Adrenal gland (tissue), 12 donors: ENCODE measurements around the gene ZNF638. TPM values are rescaled to one million over a fixed set of nuclear protein-coding genes. Genes with fewer than 3 reads are reported as not detected.

Source experiments
- DNase-seq, 7 donors: peaks; one replicate each; pipeline ENCODE4 v3.0.0-alpha.2; 2019 to 2020
- H3K27ac ChIP-seq, 5 donors: fragments of 200-600 bp; sonication (generic) in 4 of 5; 1 replicate in 3 of 5; 2 replicates in 2 of 5; pipeline versions ENCODE4 v1.5.1 to v1.8.0; 2016 to 2020; ENCODE audit warnings: mild to moderate bottlenecking in 1 of 5
- H3K27me3 ChIP-seq: fragments of 200-600 bp; 2 replicates; pipeline ENCODE4 v1.8.0; 2021
- H3K36me3 ChIP-seq, 2 donors: fragments of 200-600 bp; replicated peaks in 1 of 2; 1 replicate in 1 of 2; 2 replicates in 1 of 2; pipeline versions ENCODE4 v1.5.1 to v1.8.0; 2018 to 2022
- H3K4me1 ChIP-seq, 2 donors: fragments of 200-600 bp; replicated peaks in 1 of 2; 1 replicate in 1 of 2; 2 replicates in 1 of 2; pipeline versions ENCODE4 v1.5.1 to v1.8.0; 2018 to 2021
- H3K4me3 ChIP-seq, 4 donors: fragments of 200-600 bp; sonication (generic) in 3 of 4; one replicate each; pipeline ENCODE4 v1.5.1; 2016 to 2018
- H3K9me3 ChIP-seq, 3 donors: fragments of 200-600 bp; sonication (generic) in 1 of 3; replicated peaks in 1 of 3; 1 replicate in 2 of 3; 2 replicates in 1 of 3; pipeline versions ENCODE4 v1.5.1 to v1.8.0; 2016 to 2021
- CTCF ChIP-seq, 6 experiments: fragments of 450-650 bp in 4 of 6; fragments of 200-600 bp in 2 of 6; sonication (generic) in 1 of 6; IDR thresholded peaks; 1 replicate in 5 of 6; 2 replicates in 1 of 6; pipeline versions ENCODE4 v1.5.1 to v1.8.0; 2016 to 2021; ENCODE audit warnings: antibody characterized with exemption in 6 of 6, mild to moderate bottlenecking in 2 of 6, moderate library complexity in 1 of 6
- POLR2A ChIP-seq, 2 donors: fragments of 450-650 bp; IDR thresholded peaks; one replicate each; pipeline ENCODE4 v1.6.1; 2017; ENCODE audit warnings: antibody characterized with exemption in 2 of 2, mild to moderate bottlenecking in 2 of 2, moderate library complexity in 1 of 2
- WGBS, 4 donors: extraction: QIAGEN DNeasy Blood & Tissue Kit in 2 of 4; methylation state at CpG; one replicate each; pipeline versions ENCODE4 v1.1.5 to v1.1.7; 2013 to 2017; 5-methylcytosine and 5-hydroxymethylcytosine counted together
- intact Hi-C, 2 donors: fragments of 100-400 bp; cut with DNase I; formaldehyde crosslinking; loops; one replicate each; pipeline versions ENCODE4 v1.14.1 to v1.15.0; 2022 to 2023
- polyA plus RNA-seq, 3 donors: library from polyadenylated mRNA; stranded (reverse); fragments of 200-250 nt in 2 of 3; fragments of 350-450 nt in 1 of 3; fragmentation: Illumina TruSeq in 1 of 3; extraction: RNeasy Lipid Tissue Mini Kit (QIAGEN cat#74804) in 1 of 3; gene quantifications; one replicate each; pipeline ENCODE4 v1.2.3, GENCODE V29; 2013 to 2014
- total RNA-seq, 9 donors: library from RNA; depleted of rRNA in 4 of 9; stranded (reverse); fragments of >200 nt in 4 of 9; fragments of 120-200 nt in 1 of 9; fragmentation: NEBNext Ultra II Directional in 1 of 9; extraction: Animal tissue kit (Norgen Biotek cat#: 25700) in 1 of 9; gene quantifications; one replicate each; pipeline versions ENCODE4 v1.1.0 to v1.2.4, GENCODE V29; 2013 to 2023
- donor health status: healthy with polysubstance abuse.
- donor health status: Bipolar disorder and iron deficiency.
- donor health status: DM: yes; HTN: yes; CAD: no.
- donor health status: DM: no; HTN: no; CAD: no.
- donor health status: DM: no; HTN: no; CAD: no.
- donor health status: DM: yes; HTN: yes; CAD: no.

Gene ZNF638
- total and polyA plus RNA-seq, 12 donors = 60.1 to 525 (median 139) TPM

- H3K36me3 ChIP-seq = peaks cover 0 to 43% of the 10 kb centered on the region in 2 donors
- H3K27ac ChIP-seq = no peak overlapping the region
- no peak overlapping the region for H3K4me3 ChIP-seq
- H3K4me1 ChIP-seq = peaks cover 0 to 4% of the 10 kb centered on the region in 2 donors
- H3K9me3 ChIP-seq = no peaks in the 10 kb centered on the region
- intact Hi-C loops = no loop called here
- 73 to 88% (median 78%) methylated on average over 4 of the region's 4 CpGs for whole genome bisulfite sequencing, 4 donors
- TF ChIP-seq CTCF (IDR thresholded peaks at IDR 0.05) = peak in 1 of 6 experiments; percentile 14
- no peak for TF ChIP-seq POLR2A (IDR thresholded peaks at IDR 0.05)
- no peaks in the 10 kb centered on the region for H3K27me3 ChIP-seq
- DNase-seq = no peak
Observed at GRCh38 chr2:71379086-71379485, 47.5 kb downstream of the ZNF638 start.

GRCh38 chr2:71380665-71381064 is 49.1 kb downstream of the ZNF638 start:
- TF ChIP-seq POLR2A (IDR thresholded peaks at IDR 0.05) = no peak
- no peak for TF ChIP-seq CTCF (IDR thresholded peaks at IDR 0.05)
- no peak for DNase-seq
- H3K36me3 ChIP-seq = peaks cover 0 to 46% of the 10 kb centered on the region in 2 donors
- H3K4me1 ChIP-seq = peaks cover 0 to 4% of the 10 kb centered on the region in 2 donors
- H3K9me3 ChIP-seq = no peaks in the 10 kb centered on the region
- intact Hi-C loops = no loop called here
- no peaks in the 10 kb centered on the region for H3K27me3 ChIP-seq
- 89 to 95% (median 92%) methylated on average over 3 of the region's 3 CpGs for WGBS, 4 donors
- no peak overlapping the region for H3K27ac ChIP-seq
- no peak overlapping the region for H3K4me3 ChIP-seq

GRCh38 chr2:71385012-71385411 is 53.4 kb downstream of the ZNF638 start:
- H3K4me1 ChIP-seq = no peaks in the 10 kb centered on the region
- 31 to 57% (median 37%) methylated on average over 1 of the region's 1 CpG for WGBS, 4 donors
- intact Hi-C loops = no loop called here
- no peak overlapping the region for H3K27ac ChIP-seq
- no peak for TF ChIP-seq POLR2A (IDR thresholded peaks at IDR 0.05)
- TF ChIP-seq CTCF (IDR thresholded peaks at IDR 0.05) = no peak
- no peaks in the 10 kb centered on the region for H3K27me3 ChIP-seq
- no peaks in the 10 kb centered on the region for H3K9me3 ChIP-seq
- H3K36me3 ChIP-seq = peaks cover 0 to 63% of the 10 kb centered on the region in 2 donors
- DNase-seq = no peak
- H3K4me3 ChIP-seq = no peak overlapping the region

GRCh38 chr2:71388214-71388613 is 56.6 kb downstream of the ZNF638 start:
- H3K9me3 ChIP-seq = no peaks in the 10 kb centered on the region
- WGBS, 4 donors = 94 to 96% (median 96%) methylated on average over 16 of the region's 16 CpGs
- H3K27me3 ChIP-seq = no peaks in the 10 kb centered on the region
- peaks cover 0 to 46% of the 10 kb centered on the region in 2 donors for H3K36me3 ChIP-seq
- intact Hi-C loops = no loop called here
- no peak overlapping the region for H3K4me3 ChIP-seq
- no peak for TF ChIP-seq POLR2A (IDR thresholded peaks at IDR 0.05)
- no peak for TF ChIP-seq CTCF (IDR thresholded peaks at IDR 0.05)
- no peaks in the 10 kb centered on the region for H3K4me1 ChIP-seq
- no peak overlapping the region for H3K27ac ChIP-seq
- DNase-seq = no peak
